Transverse colon (tissue), 4 donors: ENCODE results near the gene CMTM3. TPM values are rescaled to one million over a fixed set of nuclear protein-coding genes. Genes with fewer than 3 reads are reported as not detected.
A peak's percentile ranks its signal among the peaks of the same experiment; 100 is the strongest.
"Not testable (repeated sequence)": the region's sequence is repeated elsewhere in the genome, so short reads cannot be mapped to it uniquely, and the experiment has no call there.

Source experiments
- DNase-seq: peaks from one replicate; pipeline ENCODE4 v3.0.0-alpha.2; 2019
- H3K27ac ChIP-seq, 4 donors: fragments of 200-600 bp; sonication (generic); 2 replicates each; pipeline ENCODE4 v1.5.1; 2016 to 2018; ENCODE audit warnings: inconsistent platforms in 4 of 4
- H3K27me3 ChIP-seq: fragments of 200-600 bp; sonication (generic); 2 replicates; pipeline ENCODE4 v1.5.1; 2017; ENCODE audit warnings: inconsistent platforms
- H3K36me3 ChIP-seq, 4 donors: fragments of 200-600 bp; sonication (generic); 2 replicates each; pipeline ENCODE4 v1.5.1; 2017 to 2019; ENCODE audit warnings: inconsistent platforms in 4 of 4
- H3K4me1 ChIP-seq, 4 donors: fragments of 200-600 bp; sonication (generic); 2 replicates each; pipeline ENCODE4 v1.5.1; 2017 to 2020; ENCODE audit warnings: inconsistent platforms in 4 of 4
- H3K4me3 ChIP-seq, 4 donors: fragments of 200-600 bp; sonication (generic); 1 replicate in 1 of 4; 2 replicates in 3 of 4; pipeline versions ENCODE4 v1.5.1 to v1.6.1; 2017 to 2019; ENCODE audit warnings: inconsistent platforms in 4 of 4
- H3K9me3 ChIP-seq, 2 donors: fragments of 200-600 bp; sonication (generic); 2 replicates each; pipeline ENCODE4 v1.5.1; 2017 to 2019; ENCODE audit warnings: inconsistent platforms in 2 of 2
- EP300 ChIP-seq: sonication (generic); formaldehyde crosslinking; IDR thresholded peaks from one replicate; pipeline ENCODE4 v1.6.1; 2017; ENCODE audit warnings: antibody characterized with exemption, low read depth
- POLR2A ChIP-seq: fragments of 450-650 bp; IDR thresholded peaks from one replicate; pipeline ENCODE4 v1.6.1; 2016; ENCODE audit warnings: antibody characterized with exemption, mild to moderate bottlenecking, moderate library complexity
- POLR2AphosphoS5 ChIP-seq, 3 donors: sonication (generic); formaldehyde crosslinking; IDR thresholded peaks; one replicate each; pipeline ENCODE4 v1.6.1; 2016; ENCODE audit warnings: antibody characterized with exemption in 3 of 3
- WGBS, 2 donors: methylation state at CpG; one replicate each; pipeline ENCODE4 v1.1.5; 2018; ENCODE audit warnings: low coverage in 1 of 2; 5-methylcytosine and 5-hydroxymethylcytosine counted together
- in situ Hi-C, 4 donors: fragments of 200-750 bp; cut with MboI; loops; one replicate each; pipeline versions ENCODE4 v1.15.0 to v1.15.1; 2017; ENCODE audit warnings: low sequenced_read_pairs in 3 of 4, low pct_ligation_motif_present in 1 of 4, low pct_unique_long_range_greater_than_20kb in 1 of 4
- intact Hi-C: fragments of 100-400 bp; cut with DNase I; formaldehyde crosslinking; loops from one replicate; pipeline ENCODE4 v1.15.1; 2023; ENCODE audit warnings: low total_unique reads
- total RNA-seq, 4 donors: library from RNA; depleted of rRNA; stranded (reverse); fragments of >200 nt; gene quantifications; one replicate each; pipeline ENCODE4 v1.1.0, GENCODE V29; 2016
- TF ChIP-seq, protein P1 (sequence below), 5 experiments: fragments of 200-600 bp in 3 of 5; fragments of 450-650 bp in 2 of 5; sonication (generic) in 3 of 5; IDR thresholded peaks; 1 replicate in 2 of 5; 2 replicates in 3 of 5; pipeline ENCODE4 v1.5.1; 2016 to 2017; ENCODE audit warnings: antibody characterized with exemption in 5 of 5, inconsistent platforms in 3 of 5, mild to moderate bottlenecking in 2 of 5, moderate library complexity in 1 of 5

CMTM3 gene
- total RNA-seq, 4 donors from 2014 or later: 2.4 to 11.6 (median 6.1) TPM; not detected in 1

DNA sequence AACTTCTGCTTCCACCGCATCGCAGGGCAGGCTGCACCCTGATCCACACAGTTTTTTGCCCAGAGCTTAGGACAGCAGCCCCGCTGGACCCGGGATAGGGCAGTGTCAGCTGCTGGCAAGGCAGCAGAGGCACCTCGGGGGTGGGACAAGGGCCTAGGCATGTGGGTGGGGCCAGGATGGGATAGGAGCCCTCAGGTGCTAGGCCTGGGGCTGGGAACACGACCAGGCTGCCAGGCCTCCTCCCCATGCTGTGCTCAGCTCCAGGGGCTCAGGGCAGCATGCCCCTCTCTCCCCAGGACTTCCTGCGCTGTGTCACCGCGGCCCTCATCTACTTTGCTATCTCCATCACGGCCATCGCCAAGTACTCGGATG is 4.6 kb downstream of the CMTM3 start:
- WGBS, 2 donors: 80% methylated on average over 12 of the region's 12 CpGs; no CpG with 5 or more reads in 1 of the 2 donors
- in situ Hi-C loops (loop anchor here in 2 of 4 donors (10.0 to 25.0 kb wide), 2 partner anchors 197 to 204 kb away; no protein-coding TSS in a partner anchor), intact Hi-C loops (loop anchor here (5.0 to 10.0 kb wide), 2 partner anchors 204 to 258 kb away; no protein-coding TSS in a partner anchor)
- no peak for TF ChIP-seq POLR2A
- no peak for TF ChIP-seq EP300
- no peak for TF ChIP-seq POLR2AphosphoS5 (IDR thresholded peaks at IDR 0.05)
- TF ChIP-seq, protein P1, sequence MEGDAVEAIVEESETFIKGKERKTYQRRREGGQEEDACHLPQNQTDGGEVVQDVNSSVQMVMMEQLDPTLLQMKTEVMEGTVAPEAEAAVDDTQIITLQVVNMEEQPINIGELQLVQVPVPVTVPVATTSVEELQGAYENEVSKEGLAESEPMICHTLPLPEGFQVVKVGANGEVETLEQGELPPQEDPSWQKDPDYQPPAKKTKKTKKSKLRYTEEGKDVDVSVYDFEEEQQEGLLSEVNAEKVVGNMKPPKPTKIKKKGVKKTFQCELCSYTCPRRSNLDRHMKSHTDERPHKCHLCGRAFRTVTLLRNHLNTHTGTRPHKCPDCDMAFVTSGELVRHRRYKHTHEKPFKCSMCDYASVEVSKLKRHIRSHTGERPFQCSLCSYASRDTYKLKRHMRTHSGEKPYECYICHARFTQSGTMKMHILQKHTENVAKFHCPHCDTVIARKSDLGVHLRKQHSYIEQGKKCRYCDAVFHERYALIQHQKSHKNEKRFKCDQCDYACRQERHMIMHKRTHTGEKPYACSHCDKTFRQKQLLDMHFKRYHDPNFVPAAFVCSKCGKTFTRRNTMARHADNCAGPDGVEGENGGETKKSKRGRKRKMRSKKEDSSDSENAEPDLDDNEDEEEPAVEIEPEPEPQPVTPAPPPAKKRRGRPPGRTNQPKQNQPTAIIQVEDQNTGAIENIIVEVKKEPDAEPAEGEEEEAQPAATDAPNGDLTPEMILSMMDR (IDR thresholded peaks at IDR 0.05): no peak
- DNase-seq: no peak
- Histone ChIP-seq H3K36me3 (no peaks in the 10 kb centered on the region), H3K27ac (peak overlapping the region in 1 of 4 donors; percentile 1), H3K27me3 (peaks cover 16% of the 10 kb centered on the region), H3K4me3 (no peak overlapping the region), H3K9me3 (no peaks in the 10 kb centered on the region), H3K4me1 (peaks cover 0 to 33% (median 19%) of the 10 kb centered on the region in 4 donors)

DNA sequence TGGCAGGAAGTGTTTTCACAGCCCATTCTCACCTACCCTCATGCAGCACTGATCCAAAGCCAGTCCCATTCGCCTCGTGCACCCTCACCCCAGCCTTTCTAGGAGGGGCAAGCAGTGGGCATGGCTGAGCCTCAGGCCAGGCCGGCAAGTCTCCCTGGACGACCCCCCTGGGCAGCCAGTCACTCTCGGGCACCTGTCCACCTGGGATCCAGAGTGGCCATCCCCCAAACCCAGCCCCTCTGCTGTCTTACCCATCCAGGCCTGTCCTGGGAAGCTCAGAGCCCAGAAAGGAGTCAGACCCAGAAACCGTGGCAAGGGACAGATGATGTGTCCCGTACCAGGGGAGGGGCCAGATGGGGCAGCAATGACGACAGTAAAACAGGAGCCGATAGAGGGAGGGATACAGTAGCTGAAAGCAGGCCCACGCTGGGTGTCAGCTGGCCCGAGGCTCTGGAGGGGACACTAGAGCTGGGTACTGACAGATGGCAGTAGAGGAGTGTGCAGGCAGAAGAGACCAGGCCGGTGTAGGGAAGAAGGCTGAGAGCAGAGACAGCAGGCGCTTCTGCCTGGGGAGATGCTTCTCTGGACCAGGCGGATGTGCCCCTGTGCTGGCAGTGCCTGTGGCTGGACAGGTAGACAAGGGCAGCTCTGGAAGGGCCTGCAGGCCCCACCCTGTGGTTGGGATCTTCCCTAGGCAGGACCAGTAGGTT is 5.8 kb downstream of the CMTM3 start:
- in situ Hi-C loops (loop anchor here in 1 of 4 donors (25.0 kb wide), 1 partner anchor 198 kb away; no protein-coding TSS in a partner anchor), intact Hi-C loops (no loop called here)
- Histone ChIP-seq H3K9me3 (no peaks in the 10 kb centered on the region), H3K4me1 (peaks cover 0 to 26% (median 12%) of the 10 kb centered on the region in 4 donors), H3K36me3 (no peaks in the 10 kb centered on the region), H3K27me3 (peaks cover 5% of the 10 kb centered on the region), H3K4me3 (no peak overlapping the region), H3K27ac (no peak overlapping the region)
- DNase-seq: no peak
- WGBS, 2 donors: 87 to 95% methylated on average over 6 to 14 of the region's 14 CpGs
- TF ChIP-seq POLR2A: no peak
- TF ChIP-seq EP300: no peak
- TF ChIP-seq, protein P1 (IDR thresholded peaks at IDR 0.05): no peak
- TF ChIP-seq POLR2AphosphoS5 (IDR thresholded peaks at IDR 0.05): no peak

DNA sequence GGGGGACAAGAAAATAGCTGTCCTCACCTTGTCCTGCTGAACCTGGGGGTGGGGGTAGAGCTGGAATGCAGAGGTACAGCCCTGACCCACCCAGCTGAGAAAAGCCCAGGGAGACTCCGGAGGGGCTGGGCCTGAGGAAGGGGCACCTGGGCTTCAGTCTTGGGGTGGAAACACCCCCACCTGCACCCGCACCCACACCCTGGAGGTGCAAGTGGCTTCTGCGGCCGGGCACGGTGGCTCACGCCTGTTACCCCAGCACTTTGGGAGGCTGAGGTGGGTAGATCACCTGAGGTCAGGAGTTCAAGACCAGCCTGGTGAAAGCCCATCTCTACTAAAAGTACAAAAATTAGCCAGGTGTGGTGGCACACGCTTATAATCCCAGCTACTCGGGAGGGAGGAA is 7.4 kb downstream of the CMTM3 start:
- H3K27me3 ChIP-seq, DNase-seq, H3K4me3 ChIP-seq, H3K36me3 ChIP-seq, H3K27ac ChIP-seq, H3K9me3 ChIP-seq, intact Hi-C loops: not testable (repeated sequence)
- WGBS, 2 donors: 96% methylated on average over 8 of the region's 8 CpGs; no CpG with 5 or more reads in 1 of the 2 donors
- H3K4me1 ChIP-seq: peaks cover 0 to 11% (median 4%) of the 10 kb centered on the region in 4 donors
- in situ Hi-C loops: loop anchor here in 1 of 4 donors (25.0 kb wide), 1 partner anchor 200 kb away; no protein-coding TSS in a partner anchor

DNA sequence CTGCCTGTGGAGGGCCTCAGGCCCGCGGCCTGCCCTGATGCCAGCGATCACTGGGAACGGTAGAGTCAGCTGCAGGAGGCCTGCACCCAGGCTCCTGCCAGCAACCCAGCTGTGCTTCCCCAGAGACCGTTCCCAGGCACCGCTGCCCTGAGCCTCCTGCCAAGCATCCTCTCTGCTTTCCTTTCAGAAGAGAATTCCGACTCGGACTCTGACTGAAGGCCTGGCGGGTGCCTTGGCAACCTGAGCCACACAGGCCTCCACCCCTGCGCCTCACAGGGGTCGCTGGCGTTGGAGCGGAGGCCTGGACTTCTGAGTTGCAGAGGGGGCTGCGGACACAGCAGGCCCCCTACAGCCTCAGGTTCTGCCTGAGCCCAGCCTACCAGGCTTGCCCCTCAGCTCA is 7.9 kb downstream of the CMTM3 start:
- DNase-seq: no peak
- Histone ChIP-seq H3K4me3 (no peak overlapping the region), H3K36me3 (no peaks in the 10 kb centered on the region), H3K4me1 (peaks cover 0 to 11% (median 4%) of the 10 kb centered on the region in 4 donors), H3K9me3 (no peaks in the 10 kb centered on the region), H3K27me3 (no peaks in the 10 kb centered on the region), H3K27ac (no peak overlapping the region)
- intact Hi-C loops (no loop called here), in situ Hi-C loops (loop anchor here in 1 of 4 donors (25.0 kb wide), 1 partner anchor 200 kb away; no protein-coding TSS in a partner anchor)
- 93% methylated on average over 12 of the region's 14 CpGs; no CpG with 5 or more reads in 1 of the 2 donors for WGBS, 2 donors
- TF ChIP-seq EP300 (no peak), POLR2AphosphoS5 (IDR thresholded peaks at IDR 0.05) (no peak), POLR2A (no peak)
- TF ChIP-seq, protein P1 (IDR thresholded peaks at IDR 0.05): no peak
